Mesodermal cell (in vitro differentiated cells): ENCODE results near the gene PSMG2.
"Not testable (repeated sequence)": the region's sequence is repeated elsewhere in the genome, so short reads cannot be mapped to it uniquely, and the experiment has no call there.

ENCODE experiments used
- H3K27ac ChIP-seq: 2 replicates; pipeline ENCODE4 v1.7.0; 2013; ENCODE audit warnings: mild to moderate bottlenecking, low read depth, low read length, moderate library complexity; ENCODE audit not compliant: severe bottlenecking
- H3K36me3 ChIP-seq: 2 replicates; pipeline ENCODE4 v1.7.1; 2013; ENCODE audit warnings: mild to moderate bottlenecking, low read length, moderate library complexity; ENCODE audit not compliant: control insufficient read depth, insufficient read depth
- H3K4me1 ChIP-seq: one replicate; pipeline ENCODE4 v1.7.1; 2013; ENCODE audit warnings: mild to moderate bottlenecking, low read length; ENCODE audit not compliant: insufficient read depth, control insufficient read depth, poor library complexity, severe bottlenecking
- H3K4me3 ChIP-seq: 2 replicates; pipeline ENCODE4 v1.7.0; 2013; ENCODE audit warnings: low read length, control low read depth, mild to moderate bottlenecking; ENCODE audit not compliant: insufficient read depth, poor library complexity, severe bottlenecking; ENCODE audit errors: extremely low read depth
- H3K9me3 ChIP-seq: 2 replicates; pipeline ENCODE4 v1.7.1; 2013; ENCODE audit warnings: mild to moderate bottlenecking, low read length, moderate library complexity; ENCODE audit not compliant: control insufficient read depth
- WGBS, 2 experiments: methylation state at CpG; one replicate each; pipeline ENCODE4 v1.1.5; 2013; ENCODE audit warnings: missing lambda C conversion rate in 2 of 2; ENCODE audit not compliant: insufficient coverage in 2 of 2; 5-methylcytosine and 5-hydroxymethylcytosine counted together

The PSMG2 gene

DNA sequence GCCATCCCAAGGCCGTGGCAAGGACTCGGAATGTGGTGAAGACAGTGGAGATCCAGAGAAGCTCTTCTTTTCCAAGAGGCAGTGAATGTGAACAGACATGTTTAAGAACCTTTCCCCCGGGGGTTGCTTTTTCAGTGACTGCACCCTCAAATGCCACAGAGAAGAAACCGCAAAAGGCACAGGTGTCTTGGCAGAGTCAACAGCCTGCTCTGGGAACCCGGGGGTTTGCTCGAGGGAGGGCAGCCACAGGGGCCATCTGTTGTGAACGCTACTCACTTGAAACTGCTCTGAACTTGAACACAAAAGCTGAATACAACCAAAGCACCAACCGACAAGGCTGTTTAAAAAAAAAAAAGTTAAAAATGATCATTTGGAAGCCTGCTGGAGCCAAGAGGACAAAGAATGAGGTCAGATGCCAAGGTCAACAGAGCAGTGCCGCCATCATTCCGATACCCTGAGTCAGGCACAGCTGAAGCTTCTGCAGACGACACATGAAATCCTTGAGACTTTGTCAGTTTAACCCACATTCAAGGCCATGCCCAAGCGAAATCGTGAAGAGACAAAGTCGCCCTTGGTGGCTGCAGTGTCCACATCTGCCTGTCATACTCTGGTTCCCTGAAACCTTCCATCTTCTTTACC is 47.4 kb downstream of the PSMG2 start:
- Histone ChIP-seq H3K27ac (no peak overlapping the region), H3K4me3 (no peak overlapping the region), H3K36me3 (no peaks in the 10 kb centered on the region), H3K4me1 (peaks cover 13% of the 10 kb centered on the region), H3K9me3 (no peaks in the 10 kb centered on the region)
- 87 to 89% methylated on average over 13 of the region's 14 CpGs for WGBS, 2 experiments

DNA sequence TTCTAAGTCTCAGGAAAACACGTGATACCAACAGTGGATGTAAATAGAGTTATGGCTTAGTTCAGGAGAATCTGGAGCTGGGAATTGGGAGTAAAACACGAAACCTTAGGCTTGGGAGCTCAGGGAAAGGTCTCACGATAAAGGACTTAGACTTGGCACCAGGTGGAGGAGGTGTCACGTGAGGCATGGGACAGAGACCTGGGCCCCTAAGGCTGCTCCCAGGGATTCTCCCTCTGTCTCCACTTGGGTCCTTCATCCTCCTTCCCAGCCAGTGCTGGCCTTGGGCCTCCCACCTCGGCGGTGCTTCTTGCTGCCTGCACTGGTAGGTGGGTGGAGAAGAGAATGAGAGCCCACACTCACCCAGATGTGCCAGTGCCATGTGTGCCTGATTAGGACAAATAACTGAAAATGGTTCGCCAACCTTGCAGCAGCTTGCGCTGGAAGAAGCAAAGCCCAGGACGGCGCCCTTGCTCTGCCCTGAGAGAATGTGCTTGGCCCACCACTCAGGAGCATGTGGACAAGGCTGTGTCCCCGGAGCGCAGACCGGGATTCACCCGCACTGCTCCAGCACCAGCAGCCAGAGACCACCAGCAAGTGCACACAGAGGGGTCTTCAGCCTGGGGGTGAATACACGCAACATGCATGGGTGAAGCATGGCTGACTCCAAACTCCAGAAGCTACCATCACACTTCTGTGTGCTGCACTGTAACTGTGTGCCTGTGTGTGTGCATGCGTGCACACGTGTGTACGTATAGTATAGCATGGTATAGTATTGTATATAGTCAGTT is 48.1 kb downstream of the PSMG2 start:
- H3K4me3 ChIP-seq: no peak overlapping the region
- no peaks in the 10 kb centered on the region for H3K36me3 ChIP-seq
- no peaks in the 10 kb centered on the region for H3K9me3 ChIP-seq
- peaks cover 13% of the 10 kb centered on the region for H3K4me1 ChIP-seq
- no peak overlapping the region for H3K27ac ChIP-seq
- WGBS, 2 experiments: 90 to 97% methylated on average over 10 to 13 of the region's 18 CpGs

DNA sequence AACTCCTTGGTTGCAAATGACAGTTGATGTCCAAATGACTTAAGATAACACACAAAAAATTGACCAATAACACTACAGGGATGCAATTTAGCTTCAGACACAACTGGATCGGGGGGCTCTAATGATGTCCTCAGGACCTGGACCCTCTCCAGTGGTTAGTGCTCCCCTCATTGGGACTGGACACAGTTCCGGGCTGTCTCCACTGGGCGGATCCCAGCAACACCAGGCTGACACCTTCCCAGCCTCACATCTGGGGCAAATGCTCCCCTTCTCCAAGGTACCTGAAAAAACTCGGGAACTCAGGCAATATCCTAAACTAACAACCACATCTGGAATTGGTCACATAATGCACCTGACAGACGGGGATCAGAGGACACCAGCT is 48.7 kb downstream of the PSMG2 start:
- no peak overlapping the region for H3K27ac ChIP-seq
- H3K36me3 ChIP-seq: no peaks in the 10 kb centered on the region
- peaks cover 13% of the 10 kb centered on the region for H3K4me1 ChIP-seq
- H3K4me3 ChIP-seq: no peak overlapping the region
- WGBS, 2 experiments: 89 to 94% methylated on average over 3 to 4 of the region's 5 CpGs
- no peaks in the 10 kb centered on the region for H3K9me3 ChIP-seq

DNA sequence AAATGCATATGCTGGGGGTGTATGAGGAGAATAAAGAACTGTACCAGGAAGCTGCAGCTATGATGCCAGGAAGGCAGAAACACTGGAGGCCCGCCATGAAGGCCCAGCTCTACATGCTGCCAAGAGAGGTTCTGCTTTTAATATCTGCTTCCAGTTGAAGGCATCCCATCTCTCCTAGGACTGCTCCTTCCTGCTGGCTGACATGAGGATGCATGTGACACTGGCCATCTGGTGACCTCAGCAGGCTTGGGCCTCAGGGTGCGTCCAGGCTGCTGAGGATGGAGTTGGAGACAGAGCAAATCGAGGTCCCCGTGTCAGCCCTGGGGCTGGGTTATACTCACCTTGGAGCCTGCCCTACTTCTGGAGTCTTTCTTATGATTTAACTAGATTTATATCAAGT is 49.0 kb downstream of the PSMG2 start:
- H3K27ac ChIP-seq: no peak overlapping the region
- 80 to 92% methylated on average over 2 of the region's 4 CpGs for WGBS, 2 experiments
- no peaks in the 10 kb centered on the region for H3K36me3 ChIP-seq
- no peak overlapping the region for H3K4me3 ChIP-seq
- H3K4me1 ChIP-seq: peaks cover 13% of the 10 kb centered on the region
- no peaks in the 10 kb centered on the region for H3K9me3 ChIP-seq

DNA sequence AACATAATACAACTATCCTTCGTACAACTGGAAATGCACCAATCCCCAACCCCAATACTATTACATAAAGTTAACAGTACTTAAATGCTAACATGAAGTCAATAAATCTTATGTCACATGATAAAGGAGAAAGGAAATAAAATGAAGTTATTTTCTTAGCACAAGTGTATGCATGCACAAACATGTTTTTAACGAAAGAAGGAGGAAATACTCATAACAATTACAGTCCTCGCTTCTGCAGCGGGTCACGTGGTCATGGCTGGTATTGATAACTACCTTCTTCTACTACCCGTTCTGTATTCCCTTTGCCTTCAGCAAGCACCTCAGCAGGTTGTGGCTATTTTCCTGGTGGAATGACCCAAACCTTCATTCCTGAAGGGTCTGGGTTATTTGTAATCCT is 51.7 kb downstream of the PSMG2 start:
- Histone ChIP-seq H3K27ac (no peak overlapping the region), H3K4me3 (no peak overlapping the region), H3K9me3 (no peaks in the 10 kb centered on the region), H3K36me3 (no peaks in the 10 kb centered on the region), H3K4me1 (peaks cover 8% of the 10 kb centered on the region)
- 97% methylated on average over 4 of the region's 6 CpGs; no CpG with 5 or more reads in 1 of the 2 experiments for WGBS, 2 experiments

DNA sequence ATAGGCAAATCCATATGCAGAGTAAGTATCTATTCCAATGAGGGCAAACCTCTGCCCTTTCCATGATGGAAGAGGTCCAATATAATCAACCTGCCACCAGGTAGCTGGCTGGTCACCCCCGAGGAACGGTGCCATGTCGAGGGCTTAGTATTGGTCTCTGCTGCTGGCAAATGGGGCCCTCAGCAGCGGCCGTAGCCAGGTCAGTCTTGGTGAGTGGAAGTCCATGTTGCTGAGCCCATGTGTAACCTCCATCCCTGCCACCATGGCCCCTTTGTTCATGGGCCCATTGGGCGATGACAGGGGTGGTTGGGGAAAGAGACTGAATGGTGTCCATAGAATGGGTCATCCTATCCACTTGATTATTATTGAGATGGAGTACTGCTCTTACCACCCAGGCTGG is 52.8 kb downstream of the PSMG2 start:
- 84 to 88% methylated on average over 3 of the region's 6 CpGs for WGBS, 2 experiments

DNA sequence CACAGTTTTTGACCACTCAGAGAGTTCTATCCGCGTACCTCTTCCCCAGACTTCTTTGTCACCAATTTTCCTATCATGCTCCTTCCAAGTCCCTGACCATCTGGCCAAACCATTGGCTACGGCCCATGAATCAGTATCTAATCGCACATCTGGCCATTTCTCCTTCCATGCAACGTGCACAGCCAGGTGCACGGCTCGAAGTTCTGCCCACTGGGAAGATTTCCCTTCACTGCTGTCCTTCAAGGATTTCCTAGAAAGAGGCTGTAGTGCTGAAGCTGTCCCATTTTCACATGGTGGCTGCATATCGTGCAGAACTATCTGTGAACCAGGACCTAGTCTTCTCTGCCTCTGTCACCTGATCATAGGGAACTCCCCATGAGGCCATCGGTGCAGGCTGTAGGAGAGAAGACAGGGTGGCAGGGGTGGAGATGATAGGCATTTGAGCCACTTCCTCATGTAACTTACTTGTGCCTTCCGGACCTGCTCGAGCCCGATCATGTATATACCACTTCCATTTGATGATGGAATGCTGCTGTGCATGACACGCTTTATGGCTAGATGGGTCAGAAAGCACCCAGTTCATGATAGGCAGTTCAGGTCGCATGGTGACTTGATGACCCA is 53.9 kb downstream of the PSMG2 start:
- not testable (repeated sequence) for H3K36me3 ChIP-seq, H3K27ac ChIP-seq, H3K4me1 ChIP-seq, H3K4me3 ChIP-seq, H3K9me3 ChIP-seq
- WGBS, 2 experiments: 93 to 97% methylated on average over 8 to 13 of the region's 14 CpGs

More for the DNA sequence above, 52.8 kb downstream of the PSMG2 start:
- not testable (repeated sequence) for H3K4me1 ChIP-seq, H3K36me3 ChIP-seq, H3K27ac ChIP-seq, H3K9me3 ChIP-seq, H3K4me3 ChIP-seq

DNA sequence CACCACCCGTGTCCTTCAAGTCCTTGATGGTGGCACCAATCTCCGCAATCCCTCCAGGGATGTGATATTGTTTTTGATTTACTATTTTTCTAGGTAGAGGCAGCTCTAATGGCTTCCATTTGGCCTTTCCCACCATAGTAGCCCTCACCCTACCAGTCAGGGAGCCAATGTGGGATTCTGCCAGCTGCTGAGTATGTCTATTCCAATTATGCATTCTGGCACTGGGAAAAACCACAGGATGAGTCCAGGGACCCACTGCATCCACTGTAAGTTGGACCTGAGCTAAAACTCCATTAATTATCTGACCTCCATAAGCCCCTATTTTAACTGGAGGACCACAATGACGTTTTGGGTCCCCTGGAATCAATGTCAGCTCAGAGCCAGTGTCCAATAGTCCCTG is 55.7 kb downstream of the PSMG2 start:
- H3K36me3 ChIP-seq, H3K9me3 ChIP-seq, H3K4me1 ChIP-seq, H3K4me3 ChIP-seq, H3K27ac ChIP-seq: not testable (repeated sequence)
- WGBS, 2 experiments: 40 to 86% methylated on average over 1 of the region's 3 CpGs

DNA sequence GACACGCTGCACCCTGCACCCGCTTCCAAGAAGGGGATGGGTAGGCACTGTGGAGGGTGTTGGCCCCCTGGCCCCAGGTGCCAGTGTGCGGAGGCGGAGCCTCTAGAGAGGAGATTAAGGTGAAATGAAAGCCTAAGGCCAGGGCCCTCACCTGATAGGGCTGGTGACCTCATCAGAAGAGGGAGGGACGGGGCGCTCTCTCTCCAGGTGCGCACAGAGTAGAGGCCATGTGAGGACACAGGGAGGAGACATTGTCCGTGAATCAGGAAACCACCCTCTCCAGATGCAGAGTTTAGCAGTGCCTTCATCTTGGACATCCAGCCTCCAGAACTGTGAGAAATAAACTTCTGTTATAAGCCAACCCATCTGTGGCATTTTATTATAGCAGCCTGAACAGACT is 62.3 kb downstream of the PSMG2 start:
- peaks cover 5% of the 10 kb centered on the region for H3K4me1 ChIP-seq
- H3K9me3 ChIP-seq: no peaks in the 10 kb centered on the region
- H3K36me3 ChIP-seq: no peaks in the 10 kb centered on the region
- WGBS, 2 experiments: 76 to 82% methylated on average over 6 to 8 of the region's 8 CpGs
- H3K27ac ChIP-seq: no peak overlapping the region
- H3K4me3 ChIP-seq: no peak overlapping the region

DNA sequence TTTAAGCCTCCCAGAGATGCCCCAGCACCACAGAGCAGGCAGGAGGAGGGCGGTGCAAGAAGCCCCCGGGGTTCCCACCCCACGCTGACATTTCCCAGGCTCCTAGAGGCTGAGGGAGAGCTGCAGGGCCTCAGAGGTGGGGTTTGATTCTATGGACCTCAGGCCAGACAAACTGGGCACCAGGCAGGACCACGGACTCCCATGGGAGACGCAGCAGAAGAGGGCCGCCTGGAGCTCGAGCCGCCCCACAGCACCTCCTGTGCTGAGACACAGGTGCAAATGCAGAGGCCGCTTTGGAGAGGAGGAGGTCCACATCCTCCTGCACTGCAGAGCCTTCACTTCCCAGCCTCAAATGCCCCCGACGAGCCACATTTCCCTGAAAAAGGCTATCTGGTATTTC is 62.7 kb downstream of the PSMG2 start:
- H3K36me3 ChIP-seq: no peaks in the 10 kb centered on the region
- H3K27ac ChIP-seq: no peak overlapping the region
- H3K4me1 ChIP-seq: peaks cover 5% of the 10 kb centered on the region
- 86 to 94% methylated on average over 7 to 8 of the region's 11 CpGs for WGBS, 2 experiments
- no peak overlapping the region for H3K4me3 ChIP-seq
- H3K9me3 ChIP-seq: no peaks in the 10 kb centered on the region

DNA sequence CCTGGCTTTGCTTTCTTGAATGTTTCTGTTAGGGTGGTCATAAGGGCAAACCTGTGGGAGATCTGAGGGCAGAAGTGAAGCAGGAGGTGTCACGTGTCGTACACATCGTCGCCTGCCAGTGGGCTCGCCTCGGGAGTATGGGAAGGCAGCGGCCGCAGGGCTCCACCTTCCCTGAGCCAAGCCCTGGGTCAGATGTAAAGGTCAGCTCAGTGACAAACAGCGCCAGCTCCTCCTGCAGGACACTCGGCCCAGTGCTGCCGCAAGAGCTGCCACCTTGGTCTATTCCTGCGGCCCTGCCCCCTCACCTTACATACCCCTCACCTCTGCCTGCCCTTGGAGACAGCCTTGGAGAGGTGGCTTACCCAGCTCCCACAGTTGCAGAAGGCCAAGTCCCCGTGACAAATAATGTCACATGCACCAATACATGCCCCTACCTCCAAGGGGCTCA is 64.2 kb downstream of the PSMG2 start:
- Histone ChIP-seq H3K4me1 (peaks cover 5% of the 10 kb centered on the region), H3K27ac (no peak overlapping the region), H3K36me3 (no peaks in the 10 kb centered on the region), H3K4me3 (no peak overlapping the region), H3K9me3 (no peaks in the 10 kb centered on the region)
- WGBS, 2 experiments: 17 to 30% methylated on average over 7 to 12 of the region's 13 CpGs
